ENCODE results near the gene IFT27. TPM values are rescaled to one million over a fixed set of nuclear protein-coding genes. Genes with fewer than 3 reads are reported as not detected.
"Not testable (repeated sequence)": the region's sequence is repeated elsewhere in the genome, so short reads cannot be mapped to it uniquely, and the experiment has no call there.

The IFT27 gene
- polyA plus RNA-seq, 4 donors, result 42.9 to 54.6 (median 45.2) TPM

GRCh38 chr22:36746375-36746970 lies 29.4 kb downstream of the IFT27 start:
- DNase-seq (ENCODE audit: low read depth in 4 of 4, low spot score in 3 of 4), result no peak

DNA sequence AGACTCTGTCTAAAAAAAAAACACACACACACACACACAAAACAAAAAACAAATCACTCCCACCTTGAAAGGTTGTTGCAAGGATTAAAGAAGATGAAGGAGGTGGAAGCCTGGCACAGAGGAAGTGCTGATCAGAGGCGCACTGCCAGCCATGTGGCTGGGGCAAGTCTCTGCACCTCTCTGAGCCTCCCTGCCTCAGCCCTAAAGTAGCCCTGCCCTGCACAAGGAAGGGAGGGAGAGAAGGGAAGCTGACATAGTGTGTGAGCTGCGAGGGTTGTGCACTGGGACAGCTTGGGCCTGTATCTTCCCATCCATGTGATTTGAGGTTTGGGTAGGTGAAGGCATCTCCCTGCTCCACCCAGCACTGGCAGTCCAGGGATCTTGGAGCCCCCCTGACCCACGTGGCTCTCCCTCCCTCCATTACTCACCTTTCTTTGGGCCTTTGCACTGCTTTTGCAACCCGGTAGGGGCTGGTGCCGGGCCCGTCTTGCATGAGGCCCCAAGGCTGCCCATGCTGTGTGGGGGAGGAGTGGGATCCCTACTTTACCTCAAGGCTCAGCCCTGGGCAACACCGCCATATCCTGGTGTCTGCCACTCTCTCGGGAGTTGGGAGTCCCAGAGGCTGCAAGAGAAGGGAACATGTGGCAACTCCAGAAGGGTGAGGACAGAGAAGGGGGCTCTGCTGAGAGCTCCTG lies 30.5 kb downstream of the IFT27 start:
- DNase-seq (ENCODE audit: low read depth in 4 of 4, low spot score in 3 of 4), result no peak

- no peak for DNase-seq (ENCODE audit: low read depth in 4 of 4, low spot score in 3 of 4)
These were observed 31.1 kb downstream of the IFT27 start for GRCh38 chr22:36744791-36745190.

DNA sequence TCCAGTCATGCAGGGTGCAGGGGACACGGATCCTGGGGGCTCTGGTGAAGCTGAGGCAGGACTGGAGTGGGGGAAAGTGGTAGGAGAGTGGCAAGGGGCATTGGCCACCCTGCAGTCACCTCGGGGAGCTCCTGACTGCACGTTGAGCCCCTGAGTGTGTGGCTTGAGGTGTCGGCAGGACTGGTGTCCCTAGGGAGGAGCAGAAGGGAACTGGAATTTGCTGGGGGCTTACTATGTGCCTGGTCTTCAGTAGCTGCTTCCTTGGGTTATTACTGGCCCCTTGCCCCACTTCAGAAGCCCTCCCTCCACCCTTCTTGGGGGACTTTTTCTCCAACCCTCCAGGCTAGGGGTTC lies 31.5 kb downstream of the IFT27 start:
- DNase-seq (ENCODE audit: low read depth in 4 of 4, low spot score in 3 of 4), result no peak

GRCh38 chr22:36743591-36744412 lies 32.1 kb downstream of the IFT27 start:
- DNase-seq (ENCODE audit: low read depth in 4 of 4, low spot score in 3 of 4), result no peak

DNA sequence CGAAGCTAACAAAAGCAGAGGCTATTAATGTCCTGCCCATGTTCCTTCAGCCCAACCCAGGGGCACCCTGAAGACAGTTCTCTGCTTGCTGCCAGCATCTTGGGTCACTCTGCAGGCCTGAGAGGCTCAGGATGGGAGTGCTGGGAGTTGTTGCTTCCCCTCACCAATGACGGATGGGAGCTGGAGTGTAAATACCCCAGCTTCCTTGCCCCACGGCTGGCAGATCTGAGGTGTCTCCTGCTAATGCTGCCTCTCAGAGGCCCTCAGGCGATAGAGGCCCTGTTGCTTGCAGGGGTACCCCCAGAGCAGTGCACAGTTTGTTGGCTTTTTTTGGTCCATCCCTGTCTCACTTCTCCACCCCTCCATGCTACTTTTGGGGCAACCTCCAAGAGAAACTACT lies 32.9 kb downstream of the IFT27 start:
- DNase-seq (ENCODE audit: low read depth in 4 of 4, low spot score in 3 of 4), result no peak

DNA sequence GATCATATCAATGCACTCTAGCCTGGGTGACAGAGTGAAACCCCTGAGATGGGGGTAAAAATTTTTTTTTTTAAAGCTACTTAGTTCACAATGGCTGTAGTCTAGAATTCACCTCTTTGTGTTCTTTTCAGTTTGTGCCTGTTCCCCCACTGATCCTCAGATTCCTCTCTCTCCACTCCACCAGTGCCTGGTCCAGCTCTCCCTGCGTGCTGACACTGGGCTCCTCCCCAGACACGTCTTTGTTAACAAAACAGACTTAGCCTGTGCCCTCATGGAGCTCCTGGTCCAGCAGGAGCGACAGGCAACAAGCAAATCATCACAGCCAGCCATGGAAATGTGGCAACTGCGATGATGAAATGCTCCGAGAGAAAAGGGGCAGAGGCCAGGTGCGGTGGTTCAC lies 34.0 kb downstream of the IFT27 start:
- DNase-seq (ENCODE audit: low read depth in 4 of 4, low spot score in 3 of 4), result no peak

GRCh38 chr22:36741204-36741793 lies 34.6 kb downstream of the IFT27 start:
- no peak for DNase-seq (ENCODE audit: low read depth in 4 of 4, low spot score in 3 of 4)

DNA sequence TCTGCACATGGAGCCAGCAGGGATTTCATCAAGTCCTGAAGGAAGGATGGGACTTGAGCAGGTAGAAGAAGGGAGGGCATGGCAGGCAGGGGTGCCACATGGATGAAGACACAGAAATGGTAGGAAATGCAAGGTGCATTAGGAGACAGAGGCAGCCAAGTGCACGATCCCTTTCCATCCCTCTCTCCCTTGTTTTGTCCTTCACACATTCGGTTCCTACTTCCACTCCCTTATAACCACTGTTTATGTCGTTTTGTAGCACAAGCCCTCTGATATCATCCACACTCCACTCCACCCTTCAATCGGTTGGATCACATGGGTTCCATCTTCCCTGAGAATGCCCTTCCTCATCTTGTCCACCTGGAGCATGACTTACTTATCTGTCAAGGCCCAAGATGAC lies 35.2 kb downstream of the IFT27 start:
- no peak for DNase-seq (ENCODE audit: low read depth in 4 of 4, low spot score in 3 of 4)

DNA sequence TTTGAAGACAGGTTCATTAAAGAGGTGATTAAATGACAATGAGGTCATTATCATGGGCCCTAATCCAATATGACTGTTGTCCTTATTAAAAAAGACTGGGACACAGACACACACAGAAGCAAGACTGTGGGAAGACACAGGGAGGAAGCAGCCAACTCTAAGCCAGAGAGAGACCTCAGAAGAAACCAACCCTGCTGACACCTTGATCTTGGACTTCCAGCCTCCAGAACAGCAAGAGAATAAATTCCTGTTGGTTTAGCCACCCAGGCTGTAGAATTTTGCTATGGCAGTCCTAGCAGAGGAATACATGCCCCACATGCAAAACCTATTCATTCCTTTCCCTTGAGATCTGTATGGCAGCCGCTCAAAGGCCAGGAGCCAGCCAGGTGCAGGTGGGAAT lies 36.7 kb downstream of the IFT27 start:
- no peak for DNase-seq (ENCODE audit: low read depth in 4 of 4, low spot score in 3 of 4)

DNA sequence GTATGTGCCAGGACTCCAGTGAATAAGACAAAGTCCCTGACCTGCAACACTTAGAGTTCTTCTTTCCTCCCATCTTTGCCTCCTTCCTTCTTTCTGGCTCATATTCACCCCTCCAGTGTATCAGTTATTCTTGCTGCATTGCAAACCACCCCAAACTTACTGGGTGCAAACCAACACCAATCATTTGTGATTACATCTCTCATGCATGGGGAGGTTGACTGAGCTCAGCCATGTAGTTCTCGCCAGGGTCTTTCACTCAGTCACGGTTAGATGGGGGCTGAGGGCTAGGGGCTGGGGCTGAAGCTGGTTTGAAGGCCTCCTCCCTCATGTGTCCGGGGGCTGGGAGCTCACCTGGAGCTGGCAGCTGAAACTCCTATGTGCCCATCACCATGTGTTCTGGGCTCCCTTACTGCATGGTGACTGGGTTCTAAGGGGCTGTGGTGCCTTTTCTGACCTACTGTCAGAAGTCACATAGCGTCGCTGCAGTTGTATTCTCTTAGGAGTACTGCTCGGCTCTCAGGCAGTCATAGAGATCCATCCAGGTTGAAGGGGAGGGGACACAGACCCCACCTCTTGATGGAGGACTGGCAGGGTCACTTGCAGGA lies 37.4 kb downstream of the IFT27 start:
- no peak for DNase-seq (ENCODE audit: low read depth in 4 of 4, low spot score in 3 of 4)

- DNase-seq (ENCODE audit: low read depth in 4 of 4, low spot score in 3 of 4), result no peak
These were observed 38.1 kb downstream of the IFT27 start for GRCh38 chr22:36737776-36738175.

- DNase-seq (ENCODE audit: low read depth in 4 of 4, low spot score in 3 of 4), result no peak
These were observed 39.1 kb downstream of the IFT27 start for GRCh38 chr22:36736701-36737320.

- DNase-seq (ENCODE audit: low read depth in 4 of 4, low spot score in 3 of 4), result no peak
These were observed 41.5 kb downstream of the IFT27 start for GRCh38 chr22:36734171-36735058.

DNA sequence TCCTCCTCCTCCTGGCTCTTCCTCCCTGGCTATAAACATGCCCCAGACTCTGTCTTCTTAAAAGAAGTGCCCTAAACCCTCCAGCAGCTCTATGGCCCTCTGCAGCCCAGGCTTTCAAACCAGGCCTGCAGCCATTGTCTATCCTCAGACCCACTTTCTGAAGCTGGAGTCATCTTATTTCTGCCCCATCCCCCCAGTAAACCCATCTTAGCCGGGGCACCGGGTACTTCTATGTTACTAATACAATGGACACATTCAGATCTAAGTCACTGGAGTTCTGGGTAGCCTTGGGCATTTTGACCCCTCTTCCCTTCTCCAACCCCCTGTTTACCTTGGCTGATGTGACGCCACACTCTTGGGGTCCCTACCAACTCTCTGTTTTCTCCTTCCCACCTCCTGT lies 42.6 kb downstream of the IFT27 start:
- no peak for DNase-seq (ENCODE audit: low read depth in 4 of 4, low spot score in 3 of 4)

GRCh38 chr22:36732609-36733008 lies 43.3 kb downstream of the IFT27 start:
- DNase-seq (ENCODE audit: low read depth in 4 of 4, low spot score in 3 of 4), result no peak

- DNase-seq (ENCODE audit: low read depth in 4 of 4, low spot score in 3 of 4), result no peak
These were observed 44.0 kb downstream of the IFT27 start for GRCh38 chr22:36731916-36732315.

GRCh38 chr22:36731321-36731720 lies 44.6 kb downstream of the IFT27 start:
- DNase-seq (ENCODE audit: low read depth in 4 of 4, low spot score in 3 of 4), result not testable (repeated sequence)

- DNase-seq (ENCODE audit: low read depth in 4 of 4, low spot score in 3 of 4), result no peak
These were observed 45.6 kb downstream of the IFT27 start for GRCh38 chr22:36730176-36730858.

Measured in right renal pelvis (tissue), 4 donors.